ENCODE data around the gene LAPTM5.
"Not testable (repeated sequence)": the region's sequence is repeated elsewhere in the genome, so short reads cannot be mapped to it uniquely, and the experiment has no call there.

Gene LAPTM5

DNA sequence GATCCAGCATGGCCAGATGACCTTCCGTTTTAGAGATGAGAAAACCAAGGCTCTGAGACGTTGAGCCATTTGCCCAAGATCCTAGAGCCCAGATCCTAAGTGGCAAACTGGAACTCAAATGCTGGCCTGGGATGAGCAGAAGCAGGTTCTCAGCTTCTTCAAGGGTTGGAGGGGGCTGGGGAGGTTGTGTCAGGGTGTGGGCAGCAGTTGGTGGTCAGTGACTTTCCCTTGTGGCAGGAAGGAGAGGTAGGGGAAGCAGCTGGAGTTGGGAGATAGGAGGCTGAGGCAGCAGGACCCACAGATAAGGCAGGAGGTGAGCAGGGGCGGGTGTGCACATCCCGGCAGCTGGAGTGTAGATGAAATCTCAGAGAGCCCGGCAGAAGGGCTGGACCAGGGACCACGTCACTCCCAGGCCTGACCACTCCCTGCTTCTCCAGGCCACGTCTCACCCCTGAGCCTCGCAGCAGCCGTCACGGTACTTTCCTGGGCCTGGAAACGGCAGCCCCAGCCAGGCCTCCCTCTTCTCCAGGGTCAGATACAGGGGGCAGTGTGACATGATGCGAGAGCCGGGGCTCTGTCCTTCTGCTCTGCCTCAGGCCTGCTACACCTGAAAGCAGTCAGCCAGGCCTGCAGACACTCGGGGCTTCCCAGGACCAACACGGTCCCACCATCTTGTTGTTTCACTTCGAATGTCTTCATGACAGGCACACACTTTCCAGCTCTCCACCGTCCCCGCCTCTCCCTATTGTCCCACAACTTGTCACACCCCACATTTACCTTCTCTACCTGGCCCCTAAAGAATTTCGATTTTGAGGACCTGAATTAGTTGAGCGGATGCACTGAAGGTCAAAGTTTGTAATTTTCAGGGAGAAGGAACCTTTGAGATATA, 11.5 kb upstream of the LAPTM5 start:
- no peak for DNase-seq

DNA sequence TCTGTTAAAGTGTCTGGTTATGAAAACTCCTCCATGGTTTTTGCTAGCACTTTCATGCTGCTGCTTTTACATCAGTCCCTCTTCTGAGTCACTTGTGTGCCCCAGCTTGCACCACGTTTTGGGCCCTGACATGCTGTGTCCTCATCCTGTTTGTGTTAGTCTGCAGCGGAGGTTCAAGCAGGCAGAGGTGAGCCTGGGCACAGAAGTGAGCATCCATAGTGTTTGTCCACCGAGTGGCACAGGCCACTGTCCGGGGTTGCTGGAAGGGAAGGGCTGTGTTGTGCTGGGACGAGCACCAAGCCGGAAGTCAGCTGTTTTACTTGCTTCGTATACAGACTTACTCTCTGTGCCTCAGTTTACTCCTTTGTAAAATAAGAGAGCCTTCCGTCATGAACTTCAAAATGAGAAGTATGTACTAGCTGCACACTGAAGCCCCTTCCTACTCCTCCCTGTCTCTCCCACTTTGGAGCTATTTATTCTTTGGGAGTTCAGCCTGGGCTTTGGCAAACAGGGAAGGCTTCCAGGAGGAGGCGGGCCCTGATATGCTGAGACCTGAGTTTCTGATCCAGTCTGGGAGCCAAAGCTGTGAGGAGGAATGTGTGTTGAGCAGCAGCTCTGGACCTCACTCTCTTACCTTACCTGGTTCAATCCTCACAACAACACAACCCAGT, 10.7 kb upstream of the LAPTM5 start:
- no peak for DNase-seq

GRCh38 chr1:30766948-30767347, 9.4 kb upstream of the LAPTM5 start:
- not testable (repeated sequence) for DNase-seq

GRCh38 chr1:30765556-30766434, 8.2 kb upstream of the LAPTM5 start:
- DNase-seq: no peak

GRCh38 chr1:30764939-30765555, 7.5 kb upstream of the LAPTM5 start:
- DNase-seq: no peak

DNA sequence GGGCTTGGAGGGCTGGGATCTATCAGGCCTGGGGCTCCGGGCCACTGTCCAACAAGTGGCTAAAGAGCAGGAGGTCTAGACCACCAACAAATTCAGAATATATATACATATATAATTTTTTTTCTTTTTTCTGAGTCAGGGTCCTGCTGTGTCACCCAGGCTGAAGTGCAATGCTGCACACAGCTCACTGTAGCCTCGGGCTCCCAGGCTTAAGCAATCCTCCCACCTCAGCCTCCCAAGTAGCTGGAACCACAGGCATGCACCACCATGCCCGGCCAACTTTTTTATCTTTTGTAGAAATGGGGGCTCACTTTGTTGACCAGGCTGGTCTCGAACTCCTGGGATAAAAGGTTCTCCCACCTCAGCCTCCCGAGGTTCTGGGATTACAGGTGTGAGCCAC, 6.8 kb upstream of the LAPTM5 start:
- DNase-seq: no peak

DNA sequence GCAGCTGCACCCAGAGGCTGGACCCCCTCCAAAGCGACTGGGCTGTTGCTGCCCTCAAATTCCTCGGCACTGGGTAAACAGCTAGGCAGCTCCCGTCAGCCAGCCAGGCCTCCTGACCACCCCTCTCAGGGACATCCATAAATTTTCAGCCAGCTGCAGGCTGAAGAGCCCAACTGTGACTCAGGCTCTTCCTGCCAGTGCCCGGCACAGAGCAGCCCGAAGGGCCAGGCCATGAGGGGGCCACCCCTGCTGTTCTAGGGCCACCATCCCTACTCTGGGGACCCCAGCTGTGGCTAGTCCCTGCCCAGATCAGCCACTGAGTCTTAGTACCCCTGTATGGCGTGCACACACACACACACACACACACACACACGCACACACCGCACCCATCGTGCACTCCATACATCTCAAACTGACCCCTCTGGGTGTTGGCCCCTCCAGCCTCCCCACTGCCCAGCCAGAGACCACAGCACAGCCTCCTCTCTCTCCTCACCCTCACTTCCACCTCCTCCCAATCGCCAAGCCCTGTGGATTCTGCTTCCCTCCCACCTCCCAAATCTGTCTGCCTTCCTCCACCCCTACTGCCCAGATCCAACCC, 6.2 kb upstream of the LAPTM5 start:
- no peak for DNase-seq

- no peak for DNase-seq
Observed at GRCh38 chr1:30762930-30763650, 5.5 kb upstream of the LAPTM5 start.

- no peak for DNase-seq
Observed at GRCh38 chr1:30762152-30762929, 4.8 kb upstream of the LAPTM5 start.

GRCh38 chr1:30761381-30762151, 4.0 kb upstream of the LAPTM5 start:
- no peak for DNase-seq

DNA sequence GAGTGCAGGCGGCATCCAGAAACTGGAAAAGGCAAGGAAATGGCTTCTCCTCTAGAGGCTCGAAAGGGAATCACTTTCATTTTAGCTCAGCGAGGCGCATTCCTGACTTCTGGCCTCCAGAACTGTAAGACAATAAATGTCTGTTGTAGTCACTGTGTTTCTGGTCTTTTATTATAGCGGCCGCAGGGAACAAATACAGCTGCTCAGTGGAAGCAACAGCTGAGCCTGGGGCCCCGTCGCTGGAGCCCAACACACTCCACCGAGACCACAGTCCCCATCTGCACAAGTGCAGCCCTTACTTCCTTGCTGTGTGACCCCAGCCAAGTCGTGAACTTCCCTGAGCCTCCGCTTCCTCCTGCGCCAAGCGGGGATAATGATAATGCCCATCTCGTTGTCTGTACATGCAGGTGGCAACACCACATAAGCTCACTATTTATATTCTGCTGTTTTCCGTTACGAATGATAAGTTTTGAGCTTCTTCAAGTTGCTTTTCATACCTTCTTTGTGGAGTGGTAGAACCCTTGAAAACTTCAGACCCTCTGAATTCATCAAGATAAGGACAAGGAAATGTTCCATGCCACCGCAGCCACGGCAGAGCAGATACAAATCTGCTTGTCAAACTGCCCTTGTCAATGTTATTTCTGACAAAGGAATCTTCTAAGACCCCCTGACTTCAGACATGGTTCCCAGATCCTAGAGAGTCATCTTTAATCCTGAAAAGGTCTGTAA, 3.2 kb upstream of the LAPTM5 start:
- no peak for DNase-seq

GRCh38 chr1:30759718-30760281, 2.2 kb upstream of the LAPTM5 start:
- DNase-seq: peak; percentile 68

- DNase-seq: no peak
Observed at GRCh38 chr1:30758785-30759380, 1.3 kb upstream of the LAPTM5 start.

GRCh38 chr1:30758121-30758688, 631 bp upstream of the LAPTM5 start:
- no peak for DNase-seq

DNA sequence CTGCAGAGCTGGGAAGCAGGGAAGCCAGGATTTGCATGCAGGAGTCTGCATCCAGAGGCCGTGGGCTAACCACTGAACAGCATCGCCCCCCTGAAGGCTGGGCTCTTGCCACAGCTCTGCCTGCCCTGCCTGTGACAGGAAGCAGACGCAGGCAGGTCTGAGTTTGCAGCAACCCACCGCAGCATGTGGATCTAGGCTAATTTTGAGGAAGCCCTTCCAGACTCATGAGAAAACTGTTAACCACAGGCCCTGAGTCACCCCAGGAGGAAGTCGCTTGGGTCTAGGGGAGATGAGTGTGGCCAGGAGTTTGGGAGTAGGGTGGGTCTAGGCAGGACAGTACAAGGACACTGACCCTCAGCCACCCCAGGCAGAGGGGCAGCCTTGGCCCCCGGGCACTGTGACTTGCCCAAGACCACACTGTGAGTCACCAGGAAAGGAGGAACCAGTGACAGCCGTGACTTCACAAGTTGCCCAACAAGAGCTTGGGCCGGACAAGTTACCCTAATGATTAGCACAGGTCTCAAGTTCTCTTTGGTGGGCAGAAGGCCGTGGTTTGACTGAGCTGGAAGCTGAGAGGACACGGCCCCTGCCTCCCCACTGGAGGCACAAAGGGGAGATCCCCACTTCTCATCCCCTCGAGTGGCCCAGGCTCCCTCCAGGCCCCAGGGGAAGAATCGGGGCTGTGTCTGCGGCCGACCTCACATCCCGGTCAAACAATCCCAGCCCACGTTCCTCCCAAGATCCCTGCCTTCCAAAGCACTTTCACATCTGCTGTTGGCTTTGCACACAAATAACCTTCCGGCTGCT, 826 bp downstream of the LAPTM5 start:
- DNase-seq: peak; percentile 68

GRCh38 chr1:30756206-30756544, 1.4 kb downstream of the LAPTM5 start:
- no peak for DNase-seq

- no peak for DNase-seq
Observed at GRCh38 chr1:30755746-30756145, 1.8 kb downstream of the LAPTM5 start.
